HG03521 (cell line): ENCODE data around the gene AP1M1.
"Not testable (repeated sequence)": the region's sequence is repeated elsewhere in the genome, so short reads cannot be mapped to it uniquely, and the experiment has no call there.

Experiments used
- ATAC-seq: cut with Tn5 transposase; IDR thresholded peaks from one replicate; pipeline ENCODE4 v1.9.1; 2021; ENCODE audit warnings: mild to moderate bottlenecking, moderate library complexity; ENCODE audit not compliant: unreplicated experiment

The AP1M1 gene

GRCh38 chr19:16197622-16198369 is at the start of gene AP1M1:
TSS of gene AP1M1 (plus strand) at chr19:16197911. CDS start at chr19:16198027, 116 bp downstream.
- ATAC-seq = peak; percentile 89

- ATAC-seq = no peak
These were observed 49.1 kb upstream of the AP1M1 start for GRCh38 chr19:16148443-16149229.

- ATAC-seq = no peak
These were observed 44.0 kb upstream of the AP1M1 start for GRCh38 chr19:16153582-16154336.

- ATAC-seq = no peak
These were observed 43.2 kb upstream of the AP1M1 start for GRCh38 chr19:16154557-16154956.

- ATAC-seq = no peak
These were observed 42.6 kb upstream of the AP1M1 start for GRCh38 chr19:16155128-16155527.

GRCh38 chr19:16156904-16157303 is 40.8 kb upstream of the AP1M1 start:
- ATAC-seq = no peak

- no peak for ATAC-seq
These were observed 40.1 kb upstream of the AP1M1 start for GRCh38 chr19:16157601-16158000.

GRCh38 chr19:16159655-16160054 is 38.1 kb upstream of the AP1M1 start:
- no peak for ATAC-seq

GRCh38 chr19:16160445-16160942 is 37.2 kb upstream of the AP1M1 start:
- ATAC-seq = no peak

- no peak for ATAC-seq
These were observed 36.7 kb upstream of the AP1M1 start for GRCh38 chr19:16160943-16161560.

GRCh38 chr19:16161840-16162239 is 35.9 kb upstream of the AP1M1 start:
- no peak for ATAC-seq

- no peak for ATAC-seq
These were observed 33.4 kb upstream of the AP1M1 start for GRCh38 chr19:16164222-16164890.

- no peak for ATAC-seq
These were observed 31.3 kb upstream of the AP1M1 start for GRCh38 chr19:16166417-16166816.

GRCh38 chr19:16167055-16167454 is 30.7 kb upstream of the AP1M1 start:
- ATAC-seq = no peak

GRCh38 chr19:16168465-16169081 is 29.1 kb upstream of the AP1M1 start:
- ATAC-seq = no peak

GRCh38 chr19:16170134-16170533 is 27.6 kb upstream of the AP1M1 start:
- no peak for ATAC-seq

- no peak for ATAC-seq
These were observed 21.8 kb upstream of the AP1M1 start for GRCh38 chr19:16175954-16176353.

- not testable (repeated sequence) for ATAC-seq
These were observed 18.8 kb upstream of the AP1M1 start for GRCh38 chr19:16178866-16179265.

- ATAC-seq = no peak
These were observed 17.1 kb upstream of the AP1M1 start for GRCh38 chr19:16180611-16181010.

GRCh38 chr19:16184665-16185122 is 13.0 kb upstream of the AP1M1 start:
- ATAC-seq = no peak
